ENCODE results near the gene ALX3.

ALX3 gene

GRCh38 chr1:110113551-110113950, 43.1 kb upstream of the ALX3 start:
- DNase-seq (ENCODE audit: low read depth), result no peak
- no peak for TF ChIP-seq MYC (IDR thresholded peaks at IDR 0.05; ENCODE audit: low read depth, low read length)
- no peak for TF ChIP-seq POLR2A (IDR thresholded peaks at IDR 0.05; ENCODE audit: extremely low read depth, insufficient read length)
- TF ChIP-seq MAX (IDR thresholded peaks at IDR 0.05; ENCODE audit: low read depth, low read length), result no peak
- no peak for TF ChIP-seq CTCF (IDR thresholded peaks at IDR 0.05; ENCODE audit: low read depth, low read length)
- H3K4me3 ChIP-seq (ENCODE audit: low read depth, low read length), result no peak overlapping the region

- DNase-seq (ENCODE audit: low read depth), result no peak
- no peak overlapping the region for H3K4me3 ChIP-seq (ENCODE audit: low read depth, low read length)
- TF ChIP-seq MYC (IDR thresholded peaks at IDR 0.05; ENCODE audit: low read depth, low read length) (no peak), CTCF (IDR thresholded peaks at IDR 0.05; ENCODE audit: low read depth, low read length) (no peak), POLR2A (IDR thresholded peaks at IDR 0.05; ENCODE audit: extremely low read depth, insufficient read length) (no peak), MAX (IDR thresholded peaks at IDR 0.05; ENCODE audit: low read depth, low read length) (no peak)
Observed at GRCh38 chr1:110112656-110113055, 42.2 kb upstream of the ALX3 start.

GRCh38 chr1:110112143-110112542, 41.7 kb upstream of the ALX3 start, which contains the start of gene UBL4B:
UBL4B (plus strand) TSS chr1:110112443; CDS start chr1:110112535, 92 bp downstream.
- H3K4me3 ChIP-seq (ENCODE audit: low read depth, low read length), result no peak within 1 kb of the TSS
- TF ChIP-seq MYC (IDR thresholded peaks at IDR 0.05; ENCODE audit: low read depth, low read length) (no peak), MAX (IDR thresholded peaks at IDR 0.05; ENCODE audit: low read depth, low read length) (no peak), POLR2A (IDR thresholded peaks at IDR 0.05; ENCODE audit: extremely low read depth, insufficient read length) (no peak), CTCF (IDR thresholded peaks at IDR 0.05; ENCODE audit: low read depth, low read length) (no peak)
- no peak for DNase-seq (ENCODE audit: low read depth)

GRCh38 chr1:110111081-110111480, 40.6 kb upstream of the ALX3 start:
- H3K4me3 ChIP-seq (ENCODE audit: low read depth, low read length), result no peak overlapping the region
- TF ChIP-seq CTCF (IDR thresholded peaks at IDR 0.05; ENCODE audit: low read depth, low read length) (no peak), MYC (IDR thresholded peaks at IDR 0.05; ENCODE audit: low read depth, low read length) (no peak), POLR2A (IDR thresholded peaks at IDR 0.05; ENCODE audit: extremely low read depth, insufficient read length) (no peak), MAX (IDR thresholded peaks at IDR 0.05; ENCODE audit: low read depth, low read length) (no peak)
- no peak for DNase-seq (ENCODE audit: low read depth)

GRCh38 chr1:110107867-110108469, 37.5 kb upstream of the ALX3 start:
- no peak for DNase-seq (ENCODE audit: low read depth)
- TF ChIP-seq CTCF (IDR thresholded peaks at IDR 0.05; ENCODE audit: low read depth, low read length), result no peak
- no peak for TF ChIP-seq MAX (IDR thresholded peaks at IDR 0.05; ENCODE audit: low read depth, low read length)
- no peak for TF ChIP-seq MYC (IDR thresholded peaks at IDR 0.05; ENCODE audit: low read depth, low read length)
- no peak for TF ChIP-seq POLR2A (IDR thresholded peaks at IDR 0.05; ENCODE audit: extremely low read depth, insufficient read length)
- no peak overlapping the region for H3K4me3 ChIP-seq (ENCODE audit: low read depth, low read length)
